GM19328 (cell line): ENCODE measurements around the gene B3GALT2.
"Not testable (repeated sequence)": the region's sequence is repeated elsewhere in the genome, so short reads cannot be mapped to it uniquely, and the experiment has no call there.

ENCODE experiments used
- ATAC-seq: cut with Tn5 transposase; IDR thresholded peaks from one replicate; pipeline ENCODE4 v1.9.1; 2021; ENCODE audit warnings: mild to moderate bottlenecking, moderate library complexity; ENCODE audit not compliant: unreplicated experiment

The B3GALT2 gene, protein sequence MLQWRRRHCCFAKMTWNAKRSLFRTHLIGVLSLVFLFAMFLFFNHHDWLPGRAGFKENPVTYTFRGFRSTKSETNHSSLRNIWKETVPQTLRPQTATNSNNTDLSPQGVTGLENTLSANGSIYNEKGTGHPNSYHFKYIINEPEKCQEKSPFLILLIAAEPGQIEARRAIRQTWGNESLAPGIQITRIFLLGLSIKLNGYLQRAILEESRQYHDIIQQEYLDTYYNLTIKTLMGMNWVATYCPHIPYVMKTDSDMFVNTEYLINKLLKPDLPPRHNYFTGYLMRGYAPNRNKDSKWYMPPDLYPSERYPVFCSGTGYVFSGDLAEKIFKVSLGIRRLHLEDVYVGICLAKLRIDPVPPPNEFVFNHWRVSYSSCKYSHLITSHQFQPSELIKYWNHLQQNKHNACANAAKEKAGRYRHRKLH

DNA sequence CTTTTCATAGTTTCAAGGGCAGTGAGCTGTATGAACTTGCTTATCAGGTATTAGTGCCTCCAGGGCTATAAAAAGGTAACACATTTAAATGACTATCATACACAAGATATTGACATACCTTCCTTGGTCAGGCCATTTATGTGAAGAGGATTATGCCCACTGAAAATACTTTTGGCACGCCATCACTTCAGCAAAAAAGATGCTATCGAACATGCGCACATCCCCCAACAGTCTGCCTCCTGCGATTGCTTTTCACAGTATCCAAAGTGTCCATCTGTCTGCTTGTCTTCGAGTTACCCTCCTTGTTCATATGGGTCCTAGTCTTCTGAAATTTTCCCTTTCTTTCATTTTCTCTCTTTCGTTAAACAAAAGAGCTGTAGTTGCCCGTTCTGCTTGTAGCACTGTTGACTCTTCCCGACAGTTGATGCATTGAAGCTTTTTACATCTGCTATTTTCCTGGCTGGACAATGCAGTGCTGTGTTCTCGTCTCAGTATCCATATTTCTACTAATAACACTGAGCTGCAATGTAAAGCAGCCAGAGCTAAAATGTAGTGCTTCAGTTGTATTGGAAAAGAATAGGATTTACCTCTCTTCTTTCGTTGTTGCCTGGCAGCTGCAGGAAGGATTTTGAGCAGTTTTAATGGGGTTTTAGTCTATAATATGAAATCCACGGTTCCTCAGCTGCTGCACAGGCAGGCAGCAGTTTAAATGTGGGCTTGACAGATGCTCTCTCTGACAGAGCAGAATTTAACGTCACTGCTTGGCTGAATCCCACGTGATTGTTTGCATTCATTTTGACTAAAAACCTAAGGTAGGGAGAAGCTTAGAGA lies at the start of gene B3GALT2:
Gene B3GALT2, minus strand, starts transcription at position 713 of the 831 bp plus-strand sequence. CDS start 5,051 bp downstream, outside the sequence.
- ATAC-seq = no peak

DNA sequence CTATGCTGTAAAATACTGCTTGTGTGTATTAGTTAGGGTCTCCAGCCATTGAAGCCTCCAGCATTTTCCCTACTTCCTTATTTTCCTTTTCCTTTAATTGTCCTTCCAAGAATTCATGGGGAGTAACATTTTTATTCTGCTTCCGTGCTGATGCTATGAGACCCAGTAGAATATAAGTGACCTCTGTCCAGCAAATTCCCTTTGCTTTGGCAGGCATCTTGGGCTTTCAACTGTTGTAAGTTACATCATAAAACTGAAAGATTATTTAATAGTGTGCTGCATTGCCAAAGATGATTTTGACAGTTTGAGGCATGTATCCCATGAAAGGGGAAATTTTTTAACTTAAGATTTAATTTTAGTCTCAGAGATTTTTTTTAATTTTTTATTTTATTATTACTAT lies 48.1 kb upstream of the B3GALT2 start:
- no peak for ATAC-seq

DNA sequence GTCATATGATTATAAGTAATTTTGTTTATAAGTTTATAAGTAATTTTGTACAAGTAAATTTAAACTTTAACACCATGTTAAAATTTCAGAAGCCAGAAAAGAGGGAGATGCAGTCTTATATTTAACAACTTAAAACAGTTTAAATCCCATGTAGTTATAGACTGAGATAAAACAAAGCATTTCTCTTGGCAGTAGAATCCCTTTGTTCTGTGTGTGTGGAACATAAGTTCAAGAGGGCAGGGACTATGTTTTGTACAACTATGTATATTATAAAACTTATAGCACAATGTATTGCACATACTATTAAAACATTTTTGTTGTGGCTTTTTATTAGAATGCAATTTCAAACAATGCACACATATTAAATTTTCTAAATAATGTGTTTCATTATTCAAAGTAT lies 44.7 kb upstream of the B3GALT2 start:
- ATAC-seq = not testable (repeated sequence)

DNA sequence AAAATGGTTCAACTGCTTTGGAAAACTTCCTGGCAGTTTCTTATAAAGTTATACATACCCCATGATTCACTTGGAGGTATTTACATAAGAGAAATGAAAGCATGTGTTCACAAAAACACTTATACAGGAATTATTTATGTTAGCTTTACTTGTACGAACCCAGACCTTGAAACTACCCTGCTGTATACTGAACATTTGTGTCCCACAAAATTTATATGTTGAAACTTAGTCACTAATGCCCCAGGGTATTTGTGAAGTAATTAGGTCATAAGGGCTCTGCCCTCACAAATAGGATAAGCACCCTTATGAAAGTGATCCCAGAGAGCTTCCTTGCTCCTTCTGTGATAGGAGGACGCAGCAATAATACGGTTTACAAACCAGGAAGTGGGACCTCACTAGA lies 42.7 kb upstream of the B3GALT2 start:
- no peak for ATAC-seq

DNA sequence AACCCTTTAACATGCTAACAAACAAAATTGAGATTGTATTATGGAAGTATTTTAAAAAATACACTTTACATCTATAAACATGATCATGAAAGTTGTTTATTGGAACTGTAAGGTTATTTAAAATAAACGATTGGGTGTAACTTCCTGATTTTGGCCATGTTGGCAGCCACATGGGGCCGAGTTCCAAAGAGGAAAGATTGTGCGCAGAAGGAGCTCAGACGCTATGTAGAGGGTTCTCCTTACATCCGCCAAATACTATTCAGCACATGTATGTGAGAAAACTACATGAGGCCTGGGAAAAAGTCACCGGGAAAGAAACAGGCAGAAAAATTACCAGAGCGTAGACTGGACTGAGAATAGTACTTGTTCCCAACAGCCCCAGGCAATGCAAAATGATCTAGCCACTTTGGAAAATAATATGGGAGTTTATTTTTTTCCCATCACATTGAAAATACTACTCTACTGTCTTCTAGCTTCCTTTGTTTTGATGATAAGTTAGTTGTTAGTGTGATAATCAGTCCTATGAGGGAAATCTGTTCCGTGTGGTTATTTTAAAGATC lies 35.7 kb upstream of the B3GALT2 start:
- no peak for ATAC-seq

DNA sequence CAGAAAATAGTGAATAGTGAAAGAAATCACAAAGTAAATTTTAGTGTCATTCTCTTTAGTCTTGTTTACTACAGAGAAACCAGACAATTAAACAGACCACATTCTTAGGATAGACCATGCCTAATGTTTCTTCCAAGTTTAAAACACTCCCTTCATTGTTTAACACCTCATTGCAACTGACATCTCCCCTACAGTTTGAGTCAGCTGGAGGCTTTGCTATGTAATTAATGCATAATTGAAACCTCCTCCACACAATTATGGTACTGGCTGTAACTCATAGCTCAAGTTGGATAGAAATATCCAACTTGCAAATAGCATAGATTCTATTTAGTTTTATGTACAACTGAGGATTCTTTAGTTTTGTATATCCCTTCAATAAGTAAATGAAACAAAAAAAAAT lies 35.2 kb upstream of the B3GALT2 start:
- ATAC-seq = no peak

DNA sequence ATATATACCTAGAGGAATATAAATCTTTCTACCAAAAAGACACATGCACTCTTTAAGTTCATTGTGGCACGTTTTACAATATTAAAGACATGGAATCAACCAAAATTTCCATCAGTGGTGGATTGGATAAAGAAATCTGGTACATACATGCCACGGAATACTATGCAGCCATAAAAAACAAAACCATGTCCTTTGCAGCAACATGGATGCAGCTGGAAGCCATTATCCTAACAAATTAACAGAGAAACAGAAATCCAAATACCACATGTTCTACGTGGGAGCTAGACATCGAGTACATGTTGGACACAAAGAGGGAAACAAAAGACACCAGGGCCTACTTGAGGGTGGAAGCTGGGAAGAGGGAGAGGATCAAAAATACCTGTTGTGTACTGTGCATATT lies 33.0 kb upstream of the B3GALT2 start:
- no peak for ATAC-seq

DNA sequence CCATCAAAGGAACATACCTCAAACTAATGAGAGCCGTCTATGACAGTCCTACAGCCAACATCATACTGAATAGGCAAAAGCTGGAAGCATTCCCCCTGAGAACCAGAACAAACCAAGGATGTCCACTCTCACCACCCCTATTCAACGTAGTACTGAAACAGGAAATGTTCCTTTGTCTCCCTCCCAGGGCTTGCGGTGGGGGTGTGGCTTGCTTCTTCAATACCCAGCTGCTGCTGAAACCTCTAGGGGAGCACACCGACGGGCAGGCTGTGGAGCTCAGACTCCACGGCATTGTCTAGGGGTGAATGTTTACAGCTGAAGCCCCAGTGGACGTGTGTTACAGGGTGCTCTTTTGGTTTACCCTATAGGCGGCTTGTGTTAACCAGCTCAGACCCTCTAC lies 30.5 kb upstream of the B3GALT2 start:
- no peak for ATAC-seq

DNA sequence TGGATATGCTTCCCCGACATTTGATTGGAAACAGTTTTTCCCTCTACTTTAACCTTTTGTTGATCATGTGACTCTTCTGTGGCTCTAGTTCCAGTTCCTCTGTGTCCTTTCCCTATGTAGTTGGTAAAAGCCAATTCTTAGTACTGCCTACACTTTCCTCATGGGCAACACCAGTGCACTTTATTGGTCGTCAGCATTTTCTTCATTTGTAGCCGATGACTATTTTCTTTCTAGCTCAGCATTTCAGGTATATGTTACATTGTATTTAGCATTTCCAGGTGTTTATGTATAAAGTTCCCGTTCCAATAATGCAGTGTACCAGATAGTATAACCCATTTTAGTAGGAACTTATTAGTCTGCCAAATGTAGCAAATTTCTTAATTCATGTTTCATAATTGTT lies 27.6 kb upstream of the B3GALT2 start:
- ATAC-seq = no peak

DNA sequence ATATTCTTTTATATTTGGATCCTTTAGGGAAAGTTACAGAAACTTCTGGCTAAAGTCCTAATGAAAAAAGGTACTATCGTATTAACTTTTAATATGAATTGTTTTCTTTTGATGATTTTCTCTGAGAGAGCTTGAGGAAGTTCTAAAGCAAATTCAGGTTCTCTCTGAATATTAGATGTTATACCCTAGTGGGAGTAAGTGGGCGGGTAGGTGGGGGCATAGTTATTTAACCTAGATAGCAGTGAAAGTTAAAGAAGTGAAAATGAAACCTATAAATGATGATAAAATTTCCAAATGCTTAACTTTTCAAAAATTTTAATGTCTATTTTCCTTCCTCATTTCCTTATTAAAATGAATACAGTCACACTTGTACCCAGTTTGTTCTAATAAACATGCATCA lies 26.2 kb upstream of the B3GALT2 start:
- ATAC-seq = no peak

DNA sequence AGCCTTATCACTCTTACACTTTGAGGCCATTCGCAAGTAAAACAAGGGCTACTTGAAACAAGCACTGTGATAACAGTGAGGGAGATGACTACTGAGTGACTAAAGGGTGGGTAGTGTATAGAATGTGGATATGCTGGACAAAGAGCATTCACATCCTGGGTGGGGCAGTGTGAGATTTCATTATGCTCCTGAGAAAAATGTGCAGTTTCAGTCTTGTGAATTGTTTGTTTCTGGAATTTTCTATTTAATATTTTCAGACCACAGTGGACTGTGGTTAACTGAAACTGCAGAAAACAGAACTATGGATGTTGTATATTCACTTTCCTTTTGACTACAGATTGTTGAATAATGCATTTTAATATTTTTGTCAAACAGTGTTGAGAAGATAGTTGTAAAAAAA lies 25.1 kb upstream of the B3GALT2 start:
- peak; percentile 74 for ATAC-seq

DNA sequence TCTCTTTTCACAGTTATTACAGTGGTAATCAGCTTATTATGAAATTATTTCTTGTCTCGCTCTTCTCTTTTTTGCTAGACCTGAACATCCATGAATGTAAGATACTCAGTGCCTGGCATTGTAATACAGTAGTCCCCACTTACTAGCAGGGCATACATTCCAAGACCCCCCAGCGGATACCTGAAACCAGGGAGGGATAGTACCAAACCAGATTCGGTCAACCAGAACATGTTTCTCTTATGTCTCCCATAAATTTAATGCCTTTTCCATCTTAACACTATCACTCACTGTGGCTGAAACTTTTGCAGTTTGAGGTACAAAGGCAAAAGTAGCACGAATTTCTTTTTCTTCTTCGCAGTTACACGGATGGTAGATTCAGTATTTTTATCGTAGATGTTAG lies 24.6 kb upstream of the B3GALT2 start:
- ATAC-seq = no peak

DNA sequence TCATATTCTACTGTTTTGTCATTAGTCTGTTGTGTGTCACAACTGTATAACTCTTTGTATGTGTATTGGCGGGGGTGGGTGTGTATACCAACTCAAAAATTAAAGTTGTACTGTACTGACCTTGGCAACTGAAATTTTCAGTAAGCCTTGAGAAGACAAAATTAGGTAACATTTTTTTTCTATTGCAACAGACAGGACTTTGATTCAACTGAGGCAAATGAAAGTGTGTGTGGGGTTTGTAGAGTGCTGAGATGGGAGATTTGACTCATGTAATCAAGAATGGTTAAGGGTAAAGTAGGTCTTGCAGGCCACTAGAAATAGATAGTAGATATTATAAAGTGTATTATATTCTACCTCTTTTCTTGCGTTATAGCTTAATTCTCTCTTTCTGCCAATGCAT lies 14.6 kb upstream of the B3GALT2 start:
- ATAC-seq = no peak

DNA sequence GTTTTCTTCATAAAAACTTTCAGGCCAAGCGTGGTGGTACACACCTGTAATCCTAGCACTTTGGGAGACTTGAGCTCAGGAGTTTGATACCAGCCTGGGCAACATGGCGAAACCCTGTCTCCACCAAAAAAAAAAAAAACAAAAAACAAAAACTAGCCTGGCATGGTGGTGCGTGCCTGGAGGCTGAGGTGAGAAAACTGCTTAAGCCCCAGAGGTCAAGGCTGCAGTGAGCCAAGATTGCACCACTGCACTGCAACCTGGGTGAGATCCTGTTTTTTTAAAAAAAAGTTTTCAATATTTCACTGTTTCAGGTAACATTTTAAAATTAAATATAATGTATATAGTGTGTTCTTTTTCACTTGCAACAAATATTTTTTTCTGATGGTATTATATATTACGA lies 13.5 kb upstream of the B3GALT2 start:
- no peak for ATAC-seq

DNA sequence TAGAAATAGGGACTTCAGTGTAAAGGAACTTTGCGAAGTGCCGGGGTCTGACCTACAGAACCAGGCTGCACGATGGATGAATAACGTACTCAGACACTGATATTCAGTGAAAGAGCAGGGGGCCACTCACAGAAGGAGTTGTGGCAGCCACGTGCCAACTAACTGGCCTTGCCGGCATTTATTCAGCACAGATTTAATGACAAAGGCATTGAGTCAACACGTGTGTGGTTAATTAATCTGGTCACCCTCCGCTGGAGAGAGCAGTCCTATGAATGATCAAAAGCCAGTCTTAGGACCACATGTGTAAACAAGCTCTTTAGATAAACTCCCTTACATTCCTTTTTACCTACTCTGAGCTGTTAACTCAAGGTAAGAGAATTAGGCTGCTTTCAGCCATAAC lies 6.2 kb upstream of the B3GALT2 start:
- ATAC-seq = no peak

DNA sequence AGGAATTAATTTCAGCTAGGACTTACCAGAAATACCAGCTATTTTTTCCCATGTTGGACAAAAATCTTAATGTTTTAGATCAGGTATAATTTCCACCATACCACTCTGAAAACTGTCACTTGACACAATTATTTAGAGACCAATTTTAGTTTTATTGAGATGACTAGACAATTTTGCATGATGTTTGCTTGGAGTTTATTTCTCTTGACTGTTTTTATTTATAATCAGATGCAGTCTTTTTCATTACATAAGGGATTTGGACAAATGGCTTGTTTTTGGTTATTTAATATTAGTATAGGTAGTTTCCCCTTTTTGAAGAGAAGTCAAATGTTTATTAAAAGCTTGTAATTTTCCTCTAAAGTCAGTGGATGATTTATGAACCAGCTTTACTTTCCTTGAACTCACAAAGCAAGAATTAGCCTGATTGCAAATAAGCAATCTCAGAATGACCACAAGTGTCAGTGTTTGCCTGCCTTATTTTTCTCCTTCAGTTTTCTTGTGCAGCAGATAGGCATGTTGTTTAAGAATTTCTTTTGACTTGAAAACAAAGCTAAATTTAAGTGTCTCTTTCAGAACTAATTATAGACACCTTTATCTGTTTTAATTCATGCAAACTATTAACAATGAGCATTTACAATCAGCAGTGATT lies 3.8 kb upstream of the B3GALT2 start:
- ATAC-seq = no peak

DNA sequence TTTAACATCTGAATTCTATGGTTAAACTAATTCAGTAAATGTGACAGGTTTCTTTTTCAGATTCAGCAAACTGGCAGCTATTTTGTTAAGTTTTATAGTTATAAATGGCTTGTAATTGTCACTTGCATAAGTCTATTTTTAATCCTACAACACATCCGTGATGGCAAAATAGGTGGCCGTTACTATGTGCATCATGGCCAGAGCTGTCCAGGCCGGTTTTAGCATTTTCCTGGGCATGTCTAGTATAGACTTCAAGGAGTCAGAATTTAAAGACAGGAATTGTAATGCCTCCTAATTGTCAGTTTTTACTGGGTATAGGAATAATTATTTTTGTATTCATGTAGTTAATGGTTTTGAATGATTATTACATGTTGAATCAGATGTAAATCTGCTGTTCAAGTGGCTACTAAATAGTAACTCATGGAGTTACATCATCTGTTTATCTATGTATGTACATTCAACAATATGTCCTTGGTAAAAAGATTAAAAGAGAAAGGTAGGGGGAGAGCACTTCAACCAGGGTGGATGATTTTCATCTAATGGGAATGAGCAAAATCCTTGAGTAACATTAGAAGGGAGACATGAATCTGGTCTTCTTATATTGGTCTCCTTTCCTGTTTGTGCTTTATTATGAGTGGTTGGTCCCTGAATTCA lies 3.2 kb upstream of the B3GALT2 start:
- ATAC-seq = no peak

DNA sequence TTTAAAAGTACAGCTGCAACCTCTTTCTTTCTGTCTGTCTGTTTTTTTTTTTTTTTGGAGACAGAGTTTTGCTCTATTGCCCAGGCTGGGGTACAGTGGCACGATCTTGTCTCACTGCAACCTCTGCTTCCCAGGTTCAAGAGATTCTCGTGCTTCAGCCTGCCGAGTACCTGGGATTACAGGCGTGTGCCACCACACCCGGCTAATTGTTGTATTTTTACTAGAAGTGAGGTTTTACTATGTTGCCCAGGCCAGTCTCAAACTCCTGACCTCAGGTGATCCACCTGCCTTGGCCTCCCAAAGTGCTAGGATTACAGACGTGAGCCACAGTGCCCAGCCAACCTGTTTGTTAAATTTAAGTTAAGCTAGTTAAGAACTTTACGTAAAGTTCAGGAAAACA lies 2.5 kb upstream of the B3GALT2 start:
- not testable (repeated sequence) for ATAC-seq

DNA sequence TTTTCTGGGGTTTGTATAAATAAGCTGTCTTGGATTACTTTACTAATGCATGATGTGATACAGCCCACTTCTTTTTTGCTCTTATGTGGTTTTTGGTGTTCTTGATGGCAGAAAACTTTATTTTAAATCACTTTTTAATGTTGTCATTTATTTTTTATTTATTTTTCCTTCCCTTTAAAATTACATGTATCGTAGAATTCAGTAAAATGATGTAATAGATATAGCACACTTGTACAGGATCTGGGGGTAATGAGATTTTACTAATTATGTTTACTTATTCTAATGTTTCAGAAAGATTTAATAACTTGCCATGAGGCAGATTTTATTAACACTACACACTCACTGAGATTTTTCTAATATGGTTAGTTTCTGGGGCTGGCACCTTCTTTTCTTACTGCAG lies 701 bp upstream of the B3GALT2 start:
- ATAC-seq = no peak

DNA sequence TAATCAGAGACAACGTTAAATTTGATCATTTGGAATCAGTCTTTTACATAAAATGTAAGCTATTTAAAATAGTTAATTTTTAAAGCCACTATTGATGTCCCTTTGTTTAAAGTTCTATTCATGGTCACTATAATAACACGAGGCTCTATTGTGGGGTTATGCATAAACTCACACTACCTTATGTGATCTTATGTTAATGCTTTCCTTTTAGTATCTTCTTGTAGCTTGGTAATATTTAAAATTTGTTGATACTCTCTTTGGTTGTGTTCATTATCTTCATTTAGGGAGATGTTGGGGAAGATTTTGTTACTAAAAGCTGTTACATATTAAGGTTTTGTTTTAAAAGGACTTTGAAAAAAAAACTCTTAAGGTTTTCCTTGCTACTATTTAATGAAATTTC lies 1.2 kb downstream of the B3GALT2 start:
- no peak for ATAC-seq

DNA sequence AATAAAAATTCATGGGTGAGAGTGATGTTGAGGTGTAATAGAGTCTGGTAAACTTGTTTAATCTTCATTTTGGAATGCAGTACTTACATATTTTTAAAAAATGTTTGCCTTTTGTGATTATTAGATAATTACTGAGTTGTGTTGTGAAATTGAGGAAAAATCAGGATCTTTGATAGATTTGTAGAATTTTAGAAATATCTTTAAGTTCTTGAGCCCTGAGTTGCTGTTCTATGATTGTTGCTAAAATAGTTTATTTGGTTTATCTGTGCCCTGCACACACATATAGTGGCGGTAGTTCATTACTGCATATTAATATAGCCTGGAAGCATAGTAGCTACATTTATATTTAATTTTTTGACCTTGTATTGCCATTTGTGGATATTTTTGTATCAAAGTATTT lies 1.6 kb downstream of the B3GALT2 start:
- no peak for ATAC-seq
